Measurements from ENCODE around the gene MANBA.

MANBA gene

GRCh38 chr4:102772738-102773340, 12.1 kb upstream of the MANBA start:
- H3K9ac ChIP-seq (ENCODE audit: low read length), result no peak overlapping the region
- H4K8ac ChIP-seq (ENCODE audit: low read depth, low read length), result no peak overlapping the region
- H3K79me2 ChIP-seq (ENCODE audit: control insufficient read depth, insufficient read depth, low read length, poor library complexity), result no peaks in the 10 kb centered on the region
- no peak overlapping the region for H3K18ac ChIP-seq (ENCODE audit: low read length)
- no peak overlapping the region for H4K91ac ChIP-seq (ENCODE audit: low read depth, low read length)
- no peak overlapping the region for H2AFZ ChIP-seq (ENCODE audit: insufficient read depth, low read length, poor library complexity)
- no peak overlapping the region for H2AK5ac ChIP-seq (ENCODE audit: low read length)
- H3K79me1 ChIP-seq (ENCODE audit: low read length), result no peaks in the 10 kb centered on the region
- no peak overlapping the region for H3K4me2 ChIP-seq (ENCODE audit: low read length)
- no peaks in the 10 kb centered on the region for H3K36me3 ChIP-seq (ENCODE audit: control insufficient read depth in 1 of 2, insufficient read depth in 2 of 2, low read length in 2 of 2)
- H3K4ac ChIP-seq (ENCODE audit: low read depth, low read length), result no peak overlapping the region
- no peaks in the 10 kb centered on the region for H3K27me3 ChIP-seq (ENCODE audit: insufficient read depth, low read length)
- H3K4me3 ChIP-seq (ENCODE audit: low read depth, low read length), result no peak overlapping the region
- no peak overlapping the region for H2BK12ac ChIP-seq (ENCODE audit: low read length)
- H2BK120ac ChIP-seq (ENCODE audit: insufficient read depth, low read length, poor library complexity), result no peak overlapping the region
- no peaks in the 10 kb centered on the region for H3K9me3 ChIP-seq (ENCODE audit: insufficient read depth, low read depth, low read length)
- H2BK5ac ChIP-seq (ENCODE audit: low read depth, low read length, poor library complexity), result no peak overlapping the region
- no peak overlapping the region for H3K23ac ChIP-seq (ENCODE audit: low read length)
- WGBS (ENCODE audit: extremely low coverage, insufficient coverage, insufficient read length), result no CpG with 5 or more reads among the region's 4 CpGs
- no peaks in the 10 kb centered on the region for H3K4me1 ChIP-seq (ENCODE audit: control insufficient read depth in 1 of 2, insufficient read depth in 2 of 2, low read length in 2 of 2)
- no peak overlapping the region for H3K27ac ChIP-seq (ENCODE audit: low read depth, low read length)
- no peak overlapping the region for H4K12ac ChIP-seq (ENCODE audit: low read depth, low read length)
- no peak overlapping the region for H3K14ac ChIP-seq (ENCODE audit: low read length)
- DNase-seq, result no peak

GRCh38 chr4:102764901-102765300, 4.1 kb upstream of the MANBA start:
- Histone ChIP-seq H3K79me2 (ENCODE audit: control insufficient read depth, insufficient read depth, low read length, poor library complexity) (peaks cover 11% of the 10 kb centered on the region), H3K79me1 (ENCODE audit: low read length) (peaks cover 11% of the 10 kb centered on the region), H3K4me1 (ENCODE audit: control insufficient read depth in 1 of 2, insufficient read depth in 2 of 2, low read length in 2 of 2) (no peaks in the 10 kb centered on the region), H4K12ac (ENCODE audit: low read depth, low read length) (no peak overlapping the region), H3K27ac (ENCODE audit: low read depth, low read length) (no peak overlapping the region), H2BK120ac (ENCODE audit: insufficient read depth, low read length, poor library complexity) (no peak overlapping the region), H3K23ac (ENCODE audit: low read length) (no peak overlapping the region), H2AFZ (ENCODE audit: insufficient read depth, low read length, poor library complexity) (no peak overlapping the region), H3K18ac (ENCODE audit: low read length) (no peak overlapping the region), H3K9ac (ENCODE audit: low read length) (no peak overlapping the region), H3K27me3 (ENCODE audit: insufficient read depth, low read length) (no peaks in the 10 kb centered on the region), H3K36me3 (ENCODE audit: control insufficient read depth in 1 of 2, insufficient read depth in 2 of 2, low read length in 2 of 2) (no peaks in the 10 kb centered on the region), H2AK5ac (ENCODE audit: low read length) (no peak overlapping the region), H3K14ac (ENCODE audit: low read length) (no peak overlapping the region), H3K4ac (ENCODE audit: low read depth, low read length) (no peak overlapping the region), H4K91ac (ENCODE audit: low read depth, low read length) (no peak overlapping the region), H2BK5ac (ENCODE audit: low read depth, low read length, poor library complexity) (no peak overlapping the region), H3K4me2 (ENCODE audit: low read length) (no peak overlapping the region), H2BK12ac (ENCODE audit: low read length) (no peak overlapping the region), H3K9me3 (ENCODE audit: insufficient read depth, low read depth, low read length) (no peaks in the 10 kb centered on the region), H4K8ac (ENCODE audit: low read depth, low read length) (no peak overlapping the region), H3K4me3 (ENCODE audit: low read depth, low read length) (no peak overlapping the region)
- peak in 1 of 2 donors; percentile 15 for DNase-seq
- WGBS (ENCODE audit: extremely low coverage, insufficient coverage, insufficient read length), result no CpG with 5 or more reads among the region's 3 CpGs

GRCh38 chr4:102761906-102762305, 1.1 kb upstream of the MANBA start:
- H3K27me3 ChIP-seq (ENCODE audit: insufficient read depth, low read length), result no peaks in the 10 kb centered on the region
- WGBS (ENCODE audit: extremely low coverage, insufficient coverage, insufficient read length), result no CpG with 5 or more reads among the region's 14 CpGs
- peaks cover 14% of the 10 kb centered on the region for H3K79me1 ChIP-seq (ENCODE audit: low read length)
- H2AK5ac ChIP-seq (ENCODE audit: low read length), result no peak overlapping the region
- no peak overlapping the region for H4K91ac ChIP-seq (ENCODE audit: low read depth, low read length)
- H3K4ac ChIP-seq (ENCODE audit: low read depth, low read length), result no peak overlapping the region
- no peak overlapping the region for H4K8ac ChIP-seq (ENCODE audit: low read depth, low read length)
- H2BK5ac ChIP-seq (ENCODE audit: low read depth, low read length, poor library complexity), result no peak overlapping the region
- no peak overlapping the region for H3K4me3 ChIP-seq (ENCODE audit: low read depth, low read length)
- H2BK120ac ChIP-seq (ENCODE audit: insufficient read depth, low read length, poor library complexity), result no peak overlapping the region
- no peak overlapping the region for H3K9ac ChIP-seq (ENCODE audit: low read length)
- H3K4me1 ChIP-seq (ENCODE audit: control insufficient read depth in 1 of 2, insufficient read depth in 2 of 2, low read length in 2 of 2), result peaks cover 4 to 5% of the 10 kb centered on the region in 2 experiments
- no peak overlapping the region for H2BK12ac ChIP-seq (ENCODE audit: low read length)
- H3K18ac ChIP-seq (ENCODE audit: low read length), result no peak overlapping the region
- peaks cover 20% of the 10 kb centered on the region for H3K79me2 ChIP-seq (ENCODE audit: control insufficient read depth, insufficient read depth, low read length, poor library complexity)
- no peak overlapping the region for H3K4me2 ChIP-seq (ENCODE audit: low read length)
- no peaks in the 10 kb centered on the region for H3K9me3 ChIP-seq (ENCODE audit: insufficient read depth, low read depth, low read length)
- H3K27ac ChIP-seq (ENCODE audit: low read depth, low read length), result no peak overlapping the region
- no peak overlapping the region for H3K23ac ChIP-seq (ENCODE audit: low read length)
- DNase-seq, result no peak
- H3K14ac ChIP-seq (ENCODE audit: low read length), result no peak overlapping the region
- H3K36me3 ChIP-seq (ENCODE audit: control insufficient read depth in 1 of 2, insufficient read depth in 2 of 2, low read length in 2 of 2), result no peaks in the 10 kb centered on the region
- H4K12ac ChIP-seq (ENCODE audit: low read depth, low read length), result no peak overlapping the region
- no peak overlapping the region for H2AFZ ChIP-seq (ENCODE audit: insufficient read depth, low read length, poor library complexity)

- Histone ChIP-seq H3K27ac (ENCODE audit: low read depth, low read length) (peak overlapping the region; percentile 24), H4K91ac (ENCODE audit: low read depth, low read length) (peak overlapping the region; percentile 85), H2AK5ac (ENCODE audit: low read length) (no peak overlapping the region), H3K79me1 (ENCODE audit: low read length) (peaks cover 15% of the 10 kb centered on the region), H2BK12ac (ENCODE audit: low read length) (peak overlapping the region; percentile 21), H3K4ac (ENCODE audit: low read depth, low read length) (peak overlapping the region; percentile 34), H3K9me3 (ENCODE audit: insufficient read depth, low read depth, low read length) (no peaks in the 10 kb centered on the region), H2BK120ac (ENCODE audit: insufficient read depth, low read length, poor library complexity) (peak overlapping the region; percentile 48), H4K12ac (ENCODE audit: low read depth, low read length) (peak overlapping the region; percentile 21), H2BK5ac (ENCODE audit: low read depth, low read length, poor library complexity) (peak overlapping the region; percentile 35), H3K79me2 (ENCODE audit: control insufficient read depth, insufficient read depth, low read length, poor library complexity) (peaks cover 21% of the 10 kb centered on the region), H3K18ac (ENCODE audit: low read length) (peak overlapping the region; percentile 34), H3K4me1 (ENCODE audit: control insufficient read depth in 1 of 2, insufficient read depth in 2 of 2, low read length in 2 of 2) (peaks cover 4 to 7% of the 10 kb centered on the region in 2 experiments), H3K4me2 (ENCODE audit: low read length) (peak overlapping the region; percentile 81), H4K8ac (ENCODE audit: low read depth, low read length) (peak overlapping the region; percentile 63), H3K23ac (ENCODE audit: low read length) (peak overlapping the region; percentile 9), H3K9ac (ENCODE audit: low read length) (peak overlapping the region; percentile 48), H2AFZ (ENCODE audit: insufficient read depth, low read length, poor library complexity) (peak overlapping the region; percentile 71), H3K14ac (ENCODE audit: low read length) (peak overlapping the region; percentile 59), H3K4me3 (ENCODE audit: low read depth, low read length) (peak overlapping the region; percentile 88), H3K27me3 (ENCODE audit: insufficient read depth, low read length) (no peaks in the 10 kb centered on the region), H3K36me3 (ENCODE audit: control insufficient read depth in 1 of 2, insufficient read depth in 2 of 2, low read length in 2 of 2) (no peaks in the 10 kb centered on the region)
- DNase-seq, result no peak
- WGBS (ENCODE audit: extremely low coverage, insufficient coverage, insufficient read length), result no CpG with 5 or more reads among the region's 15 CpGs
These were observed 531 bp upstream of the MANBA start for GRCh38 chr4:102761296-102761701.

All from trophoblast cell (in vitro differentiated cells and primary cell).